Natural killer cell (primary cell): ENCODE data around the gene KIF14. TPM values are rescaled to one million over a fixed set of nuclear protein-coding genes. Genes with fewer than 3 reads are reported as not detected.
A peak's percentile ranks its signal among the peaks of the same experiment; 100 is the strongest.

ENCODE experiments used
- ATAC-seq, 3 donors: fragments of 150-1000 bp in 2 of 3; fragments of 200-7000 bp in 1 of 3; cut with Tn5 transposase; 1 replicate in 1 of 3; 2 replicates in 2 of 3; pipeline ENCODE4 v1.10.0; 2021; ENCODE audit warnings: mild to moderate bottlenecking in 2 of 3, moderate library complexity in 2 of 3
- DNase-seq, 2 donors: peaks; one replicate each; pipeline versions ENCODE4 v3.0.0 to v3.0.0-alpha.2; 2013 to 2021; ENCODE audit warnings: mixed read lengths in 1 of 2
- H3K27ac ChIP-seq: one replicate; pipeline ENCODE4 v1.5.1; 2013; ENCODE audit warnings: mild to moderate bottlenecking, low read length
- H3K27me3 ChIP-seq: one replicate; pipeline ENCODE4 v1.6.1; 2013; ENCODE audit warnings: low read length; ENCODE audit not compliant: control insufficient read depth, insufficient read depth
- H3K36me3 ChIP-seq: one replicate; pipeline ENCODE4 v1.6.1; 2013; ENCODE audit warnings: low read length; ENCODE audit not compliant: control insufficient read depth, insufficient read depth
- H3K4me1 ChIP-seq: one replicate; pipeline ENCODE4 v1.6.1; 2013; ENCODE audit warnings: low read length; ENCODE audit not compliant: control insufficient read depth, insufficient read depth
- H3K4me3 ChIP-seq: one replicate; pipeline ENCODE4 v1.5.1; 2013; ENCODE audit warnings: low read length
- H3K9me3 ChIP-seq: one replicate; pipeline ENCODE4 v1.6.1; 2013; ENCODE audit warnings: low read length; ENCODE audit not compliant: control insufficient read depth, insufficient read depth
- H3K27ac Mint-ChIP-seq, 2 donors: one replicate each; pipeline ENCODE4 v1.8.0; 2022; ENCODE audit warnings: mild to moderate bottlenecking in 2 of 2, mixed read lengths in 2 of 2, moderate library complexity in 1 of 2
- H3K27me3 Mint-ChIP-seq, 2 donors: one replicate each; pipeline ENCODE4 v1.8.0; 2022; ENCODE audit warnings: low read depth in 2 of 2, mixed read lengths in 2 of 2
- H3K36me3 Mint-ChIP-seq: one replicate; pipeline ENCODE4 v1.8.0; 2022; ENCODE audit warnings: mixed read lengths
- H3K4me1 Mint-ChIP-seq, 2 donors: one replicate each; pipeline ENCODE4 v1.8.0; 2022; ENCODE audit warnings: mixed read lengths in 2 of 2
- H3K4me3 Mint-ChIP-seq: one replicate; pipeline ENCODE4 v1.8.0; 2022; ENCODE audit warnings: mild to moderate bottlenecking, moderate library complexity, mixed read lengths
- H3K9me3 Mint-ChIP-seq, 2 donors: one replicate each; pipeline ENCODE4 v1.8.0; 2022; ENCODE audit warnings: mixed read lengths in 2 of 2
- WGBS: methylation state at CpG from one replicate; pipeline ENCODE4 v1.1.7; 2013; ENCODE audit warnings: missing lambda C conversion rate; ENCODE audit not compliant: insufficient coverage; 5-methylcytosine and 5-hydroxymethylcytosine counted together
- intact Hi-C: fragments of 100-400 bp; cut with micrococcal nuclease; formaldehyde crosslinking; loops from one replicate; pipeline ENCODE4 v1.14.2; 2022
- total RNA-seq, 4 donors: library from RNA; stranded (reverse); fragments of 120-200 nt in 1 of 4; gene quantifications; one replicate each; pipeline versions ENCODE4 v1.2.3 to v1.2.4, GENCODE V29; 2013 to 2022
- TF ChIP-seq, protein P1 (sequence below): fragments of 200-600 bp; IDR thresholded peaks from one replicate; pipeline ENCODE4 v1.8.0; 2022; ENCODE audit warnings: antibody characterized with exemption

Gene KIF14
- total RNA-seq, 3 donors from 2014 or later (not counting 1 experiment from before 2014, with no cell fraction given), result 0.40 to 0.48 (median 0.40) TPM

DNA sequence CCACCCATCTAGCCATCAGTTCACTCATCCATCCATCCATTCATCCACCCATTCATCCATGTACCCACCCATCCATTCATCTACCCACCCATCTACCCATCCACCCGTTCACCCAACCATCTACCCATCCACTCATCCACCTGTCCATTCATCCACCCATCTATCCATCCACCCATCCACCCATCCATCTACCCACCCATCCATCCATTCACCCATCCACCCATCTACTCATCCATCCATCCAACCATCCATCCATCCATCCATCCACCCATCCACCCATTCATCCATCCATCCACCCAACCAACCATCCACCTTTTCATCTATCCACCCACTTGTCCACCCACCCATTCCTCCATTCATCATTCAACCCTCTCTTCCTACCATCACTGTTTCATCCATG, 80.3 kb downstream of the KIF14 start:
- 92% methylated on average over 1 of the region's 1 CpG for WGBS
- no peak overlapping the region for H3K4me3 ChIP-seq
- H3K36me3 ChIP-seq, result no peaks in the 10 kb centered on the region
- Mint-ChIP-seq H3K27me3 (peaks cover 0 to 3% of the 10 kb centered on the region in 2 donors), H3K4me1 (no peaks in the 10 kb centered on the region), H3K36me3 (no peaks in the 10 kb centered on the region), H3K27ac (no peak overlapping the region), H3K9me3 (no peaks in the 10 kb centered on the region), H3K4me3 (no peak overlapping the region)
- DNase-seq (no peak), ATAC-seq (no peak)
- intact Hi-C loops, result no loop called here
- no peaks in the 10 kb centered on the region for H3K27me3 ChIP-seq
- no peak overlapping the region for H3K27ac ChIP-seq
- TF ChIP-seq, protein P1, sequence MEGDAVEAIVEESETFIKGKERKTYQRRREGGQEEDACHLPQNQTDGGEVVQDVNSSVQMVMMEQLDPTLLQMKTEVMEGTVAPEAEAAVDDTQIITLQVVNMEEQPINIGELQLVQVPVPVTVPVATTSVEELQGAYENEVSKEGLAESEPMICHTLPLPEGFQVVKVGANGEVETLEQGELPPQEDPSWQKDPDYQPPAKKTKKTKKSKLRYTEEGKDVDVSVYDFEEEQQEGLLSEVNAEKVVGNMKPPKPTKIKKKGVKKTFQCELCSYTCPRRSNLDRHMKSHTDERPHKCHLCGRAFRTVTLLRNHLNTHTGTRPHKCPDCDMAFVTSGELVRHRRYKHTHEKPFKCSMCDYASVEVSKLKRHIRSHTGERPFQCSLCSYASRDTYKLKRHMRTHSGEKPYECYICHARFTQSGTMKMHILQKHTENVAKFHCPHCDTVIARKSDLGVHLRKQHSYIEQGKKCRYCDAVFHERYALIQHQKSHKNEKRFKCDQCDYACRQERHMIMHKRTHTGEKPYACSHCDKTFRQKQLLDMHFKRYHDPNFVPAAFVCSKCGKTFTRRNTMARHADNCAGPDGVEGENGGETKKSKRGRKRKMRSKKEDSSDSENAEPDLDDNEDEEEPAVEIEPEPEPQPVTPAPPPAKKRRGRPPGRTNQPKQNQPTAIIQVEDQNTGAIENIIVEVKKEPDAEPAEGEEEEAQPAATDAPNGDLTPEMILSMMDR, result no peak
- H3K4me1 ChIP-seq, result no peaks in the 10 kb centered on the region
- no peaks in the 10 kb centered on the region for H3K9me3 ChIP-seq

DNA sequence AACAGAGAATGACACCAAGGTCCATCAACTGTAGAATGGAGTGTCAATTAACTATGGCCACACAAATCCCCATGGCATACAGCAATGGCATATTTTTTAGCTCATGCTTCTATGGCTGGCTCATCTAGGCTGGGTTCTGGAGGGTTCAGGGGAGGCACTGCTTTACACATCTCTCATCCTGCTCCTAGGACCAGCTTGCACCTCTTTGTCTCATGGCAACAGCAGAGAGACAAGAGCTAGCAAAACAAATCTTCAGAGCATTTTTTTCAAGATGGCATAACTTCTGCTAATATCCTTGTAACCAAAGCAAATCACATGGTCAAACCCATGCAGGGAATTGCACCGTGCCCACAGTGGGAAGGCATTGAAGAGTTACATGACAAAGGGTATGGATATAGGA, 82.4 kb downstream of the KIF14 start:
- no peaks in the 10 kb centered on the region for H3K27me3 ChIP-seq
- no peaks in the 10 kb centered on the region for H3K4me1 ChIP-seq
- Mint-ChIP-seq H3K36me3 (no peaks in the 10 kb centered on the region), H3K4me1 (no peaks in the 10 kb centered on the region), H3K27ac (no peak overlapping the region), H3K4me3 (no peak overlapping the region), H3K27me3 (peaks cover 0 to 3% of the 10 kb centered on the region in 2 donors), H3K9me3 (no peaks in the 10 kb centered on the region)
- H3K9me3 ChIP-seq, result no peaks in the 10 kb centered on the region
- 100% methylated on average over 1 of the region's 1 CpG for WGBS
- H3K36me3 ChIP-seq, result no peaks in the 10 kb centered on the region
- H3K27ac ChIP-seq, result no peak overlapping the region
- DNase-seq (no peak), ATAC-seq (no peak)
- no peak overlapping the region for H3K4me3 ChIP-seq
- intact Hi-C loops, result no loop called here
- TF ChIP-seq, protein P1, result no peak

DNA sequence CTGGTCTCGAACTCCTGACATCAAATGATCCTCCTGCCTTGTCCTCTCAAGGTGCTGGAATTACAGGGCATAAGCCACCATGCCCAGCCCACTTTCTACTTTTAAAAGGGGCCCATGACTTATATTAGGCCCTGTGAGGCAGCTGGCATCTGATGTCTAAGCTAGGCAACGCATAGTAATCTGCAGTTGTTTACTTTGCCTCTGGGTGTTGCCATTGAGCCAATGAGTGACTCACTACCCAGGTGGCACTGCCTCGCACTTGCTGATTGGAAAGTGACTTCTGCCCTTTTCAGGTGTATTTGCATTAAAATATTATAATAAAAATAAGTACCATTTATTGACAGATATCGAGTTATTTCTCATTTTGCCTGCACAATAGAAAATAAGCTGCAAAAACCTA, 84.9 kb downstream of the KIF14 start:
- H3K4me3 Mint-ChIP-seq, result no peak overlapping the region
- Histone ChIP-seq H3K9me3 (no peaks in the 10 kb centered on the region), H3K4me3 (no peak overlapping the region), H3K27ac (no peak overlapping the region), H3K27me3 (no peaks in the 10 kb centered on the region), H3K36me3 (no peaks in the 10 kb centered on the region), H3K4me1 (peaks cover 5% of the 10 kb centered on the region)
- peaks cover 8% of the 10 kb centered on the region in 2 donors for H3K4me1 Mint-ChIP-seq
- intact Hi-C loops, result no loop called here
- H3K9me3 Mint-ChIP-seq, result no peaks in the 10 kb centered on the region
- WGBS, result 75% methylated on average over 2 of the region's 4 CpGs
- DNase-seq (peak in 1 of 2 donors; percentile 52), ATAC-seq (no peak)
- TF ChIP-seq, protein P1, result no peak
- no peak overlapping the region for H3K27ac Mint-ChIP-seq
- H3K27me3 Mint-ChIP-seq, result peaks cover 0 to 3% of the 10 kb centered on the region in 2 donors
- H3K36me3 Mint-ChIP-seq, result no peaks in the 10 kb centered on the region

DNA sequence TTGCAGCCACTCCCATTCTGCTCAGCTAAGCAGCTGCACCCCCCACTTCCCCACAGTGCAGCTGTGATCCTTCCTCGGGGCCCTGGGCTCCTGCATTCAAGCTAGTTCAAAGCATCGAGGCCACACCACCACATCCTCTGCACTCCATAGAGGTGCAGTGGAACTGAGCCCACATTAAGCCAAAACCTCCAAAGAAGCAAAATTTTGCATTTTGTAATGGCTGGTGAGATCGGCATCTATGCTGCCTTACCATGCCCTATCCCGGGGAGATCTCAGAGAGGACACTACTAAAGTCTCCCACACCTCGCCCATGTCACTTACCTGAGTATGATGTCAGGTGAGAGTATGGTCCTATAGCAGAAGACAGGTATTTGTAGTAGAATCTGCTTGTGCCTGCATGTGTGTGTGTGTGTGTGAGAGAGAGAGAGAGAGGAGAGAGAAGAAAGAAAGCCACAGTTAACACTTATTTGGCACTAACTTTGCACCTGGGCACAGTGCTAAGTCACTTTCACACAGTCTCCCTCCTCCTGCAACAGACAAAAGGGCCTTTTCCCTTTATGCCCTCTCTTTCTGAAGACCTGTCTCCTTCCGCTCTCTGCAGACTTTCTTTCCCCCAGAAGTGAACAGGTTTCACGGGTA, 89.8 kb downstream of the KIF14 start:
- TF ChIP-seq, protein P1, result no peak
- 26% methylated on average over 6 of the region's 7 CpGs for WGBS
- DNase-seq, result peak in 1 of 2 donors; percentile 80
- peaks cover 12% of the 10 kb centered on the region in 2 donors for H3K4me1 Mint-ChIP-seq
- no peak overlapping the region for H3K27ac ChIP-seq
- H3K27me3 ChIP-seq, result no peaks in the 10 kb centered on the region
- H3K27me3 Mint-ChIP-seq, result no peaks in the 10 kb centered on the region
- no peaks in the 10 kb centered on the region for H3K9me3 ChIP-seq
- no peaks in the 10 kb centered on the region for H3K36me3 ChIP-seq
- H3K36me3 Mint-ChIP-seq, result no peaks in the 10 kb centered on the region
- peaks cover 15% of the 10 kb centered on the region for H3K4me1 ChIP-seq
- no peaks in the 10 kb centered on the region for H3K9me3 Mint-ChIP-seq
- peak overlapping the region; percentile 67 for H3K4me3 Mint-ChIP-seq
- intact Hi-C loops, result no loop called here
- peak; percentile 70 to 81 (median 74) for ATAC-seq
- peak overlapping the region; percentile 41 to 70 for H3K27ac Mint-ChIP-seq
- no peak overlapping the region for H3K4me3 ChIP-seq
